IMR-90 (cell line): ENCODE data around the gene DRC7. TPM values are rescaled to one million over a fixed set of nuclear protein-coding genes. Genes with fewer than 3 reads are reported as not detected.

Experiments
- ATAC-seq: fragments of 200-7000 bp; cut with Tn5 transposase; 2 replicates; pipeline ENCODE4 v1.9.1; 2020; ENCODE audit warnings: low read depth, mild to moderate bottlenecking, moderate library complexity
- BruUV-seq: library from RNA; stranded (reverse); fragments of 400-500 nt; replicated peaks from 2 replicates; lab custom pipeline; 2021; lab: Mats Ljungman, UMichigan
- CTCF ChIA-PET: fragments of 300-600 bp; formaldehyde crosslinking; extraction: SDS; loops from one replicate; lab custom pipeline; 2021; ENCODE audit warnings: antibody characterized with exemption; lab: Yijun Ruan, JAX
- POLR2A ChIA-PET: fragments of 300-600 bp; sonication (Branson Sonifier 250); formaldehyde crosslinking; loops from one replicate; lab custom pipeline; 2022; ENCODE audit warnings: antibody characterized with exemption; ENCODE audit not compliant: unreplicated experiment; lab: Charles Lee
- DNase-seq: peaks from one replicate; pipeline ENCODE4 v3.0.0; 2013
- H2AFZ ChIP-seq: replicated peaks from 2 replicates; pipeline ENCODE3; 2013; ENCODE audit warnings: low read length, mild to moderate bottlenecking; ENCODE audit not compliant: poor library complexity
- H2AK5ac ChIP-seq: 2 replicates; pipeline ENCODE4 v1.6.1; 2013; ENCODE audit warnings: low read depth, low read length, inconsistent platforms
- H2AK9ac ChIP-seq: replicated peaks from 2 replicates; pipeline ENCODE3; 2013; ENCODE audit warnings: mild to moderate bottlenecking, low read depth, low read length, moderate library complexity; ENCODE audit not compliant: poor library complexity
- H2BK120ac ChIP-seq: 2 replicates; pipeline ENCODE4 v1.6.1; 2013; ENCODE audit warnings: low read depth, low read length, inconsistent platforms
- H2BK15ac ChIP-seq: 3 replicates; pipeline ENCODE4 v1.6.1; 2013; ENCODE audit warnings: low read depth, low read length, inconsistent platforms
- H2BK20ac ChIP-seq: 2 replicates; pipeline ENCODE4 v1.6.1; 2013; ENCODE audit warnings: low read depth, mild to moderate bottlenecking, inconsistent platforms, low read length, moderate library complexity
- H2BK5ac ChIP-seq: 2 replicates; pipeline ENCODE4 v1.6.1; 2013; ENCODE audit warnings: mild to moderate bottlenecking, low read depth, low read length, inconsistent platforms; ENCODE audit not compliant: poor library complexity, severe bottlenecking
- H3K14ac ChIP-seq: replicated peaks from 2 replicates; pipeline ENCODE4 v1.6.1; 2013; ENCODE audit warnings: low read depth, low read length, inconsistent platforms
- H3K18ac ChIP-seq: 2 replicates; pipeline ENCODE4 v1.6.1; 2013; ENCODE audit warnings: low read depth, low read length, control low read depth
- H3K23ac ChIP-seq: 2 replicates; pipeline ENCODE4 v1.6.1; 2013; ENCODE audit warnings: low read depth, low read length, inconsistent platforms
- H3K27ac ChIP-seq: 2 replicates; pipeline ENCODE4 v1.5.1; 2013; ENCODE audit warnings: mild to moderate bottlenecking, control low read depth, low read length; ENCODE audit not compliant: insufficient read depth
- H3K27me3 ChIP-seq: 2 replicates; pipeline ENCODE4 v1.6.1; 2013; ENCODE audit warnings: low read length; ENCODE audit not compliant: control insufficient read depth, insufficient read depth
- H3K36me3 ChIP-seq: 2 replicates; pipeline ENCODE4 v1.6.1; 2013; ENCODE audit warnings: low read length, mixed read lengths; ENCODE audit not compliant: control insufficient read depth, insufficient read depth
- H3K4ac ChIP-seq: 2 replicates; pipeline ENCODE4 v1.6.1; 2013; ENCODE audit warnings: low read depth, low read length, inconsistent platforms
- H3K4me1 ChIP-seq: 2 replicates; pipeline ENCODE4 v1.6.1; 2013; ENCODE audit warnings: low read length, mixed read lengths; ENCODE audit not compliant: control insufficient read depth, insufficient read depth
- H3K4me2 ChIP-seq: 2 replicates; pipeline ENCODE4 v1.6.1; 2013; ENCODE audit warnings: low read depth, mild to moderate bottlenecking, control low read depth, low read length, moderate library complexity
- H3K4me3 ChIP-seq: 2 replicates; pipeline ENCODE4 v1.5.1; 2013; ENCODE audit warnings: low read depth, mild to moderate bottlenecking, control low read depth, low read length, moderate library complexity; ENCODE audit not compliant: insufficient read depth
- H3K56ac ChIP-seq: 2 replicates; pipeline ENCODE4 v1.6.1; 2013; ENCODE audit warnings: low read length, inconsistent platforms; ENCODE audit not compliant: insufficient read depth; ENCODE audit errors: extremely low read depth
- H3K79me1 ChIP-seq, 2 experiments: 2 replicates each; pipeline ENCODE4 v1.6.1; 2013; ENCODE audit warnings: low read length in 2 of 2, inconsistent platforms in 1 of 2, low read depth in 1 of 2
- H3K9ac ChIP-seq: 2 replicates; pipeline ENCODE4 v1.6.1; 2013; ENCODE audit warnings: low read depth, low read length, control low read depth
- H3K9me1 ChIP-seq: 2 replicates; pipeline ENCODE4 v1.6.1; 2013; ENCODE audit warnings: low read length, inconsistent platforms; ENCODE audit not compliant: insufficient read depth
- H3K9me3 ChIP-seq: 2 replicates; pipeline ENCODE4 v1.6.1; 2013; ENCODE audit warnings: low read length; ENCODE audit not compliant: control insufficient read depth, insufficient read depth
- H4K20me1 ChIP-seq: 2 replicates; pipeline ENCODE4 v1.6.1; 2013; ENCODE audit warnings: low read length, inconsistent platforms; ENCODE audit not compliant: insufficient read depth
- H4K5ac ChIP-seq: 2 replicates; pipeline ENCODE4 v1.6.1; 2013; ENCODE audit warnings: mild to moderate bottlenecking, low read depth, low read length, control low read depth
- H4K8ac ChIP-seq, 2 experiments: 2 replicates each; pipeline ENCODE4 v1.6.1; 2013; ENCODE audit warnings: low read depth in 2 of 2, low read length in 2 of 2, control low read depth in 1 of 2, inconsistent platforms in 1 of 2
- H4K91ac ChIP-seq: 2 replicates; pipeline ENCODE4 v1.6.1; 2013; ENCODE audit warnings: low read depth, low read length, inconsistent platforms; ENCODE audit not compliant: insufficient read depth
- CEBPB ChIP-seq: IDR thresholded peaks from 2 replicates; pipeline ENCODE4 v1.6.1; 2012; ENCODE audit warnings: low read depth, low read length, improper control_type of control experiment
- POLR2A ChIP-seq: IDR thresholded peaks from 2 replicates; pipeline ENCODE4 v1.6.1; 2012; ENCODE audit warnings: mild to moderate bottlenecking, low read depth, low read length
- SMC3 ChIP-seq: fragments of 150-350 bp; IDR thresholded peaks from 2 replicates; pipeline ENCODE4 v1.6.1; 2016; ENCODE audit warnings: low read depth, mild to moderate bottlenecking, antibody characterized with exemption, low read length, moderate library complexity
- WGBS, 2 experiments: methylation state at CpG; one replicate each; pipeline versions ENCODE4 v1.1.5 to v1.1.7; 2013; ENCODE audit warnings: missing lambda C conversion rate in 2 of 2; ENCODE audit not compliant: insufficient read length in 1 of 2; ENCODE audit errors: extremely low coverage in 2 of 2; 5-methylcytosine and 5-hydroxymethylcytosine counted together
- dilution Hi-C: fragments of 300-500 bp; cut with HindIII; formaldehyde crosslinking; loops from one replicate; pipeline ENCODE4 v1.14.3; 2018; ENCODE audit warnings: low sequenced_read_pairs; ENCODE audit not compliant: unreplicated experiment
- in situ Hi-C: fragments of 300-500 bp; cut with MboI; formaldehyde crosslinking; loops from 3 replicates; pipeline ENCODE4 v1.14.3; 2019; ENCODE audit warnings: low sequenced_read_pairs, inconsistent platforms, mixed read lengths
- intact Hi-C: fragments of 100-400 bp; cut with micrococcal nuclease; formaldehyde crosslinking; loops from 2 replicates; pipeline ENCODE4 v1.10.0; 2022
- polyA plus RNA-seq, 3 experiments: library from polyadenylated mRNA; depleted of rRNA; stranded (reverse); fragments of >200 nt; gene quantifications; 2 replicates each; pipeline ENCODE4 v1.2.3, GENCODE V29; 2012; ENCODE audit warnings: low replicate concordance in 1 of 3
- total RNA-seq: library from RNA; depleted of rRNA; stranded (reverse); fragments of >200 nt; gene quantifications from 2 replicates; pipeline ENCODE4 v1.2.3, GENCODE V29; 2012

The DRC7 gene
- total and polyA plus RNA-seq, 2 of the 4 experiments (the other 2 are of a cell fraction), result not detected

GRCh38 chr16:57656342-57656955, 38.2 kb upstream of the DRC7 start:
- CTCF ChIA-PET, result interaction anchor here (1.1 kb wide), 1 partner anchor 65 kb away, joined by 5 read pairs; no protein-coding TSS in a partner anchor
- H4K5ac ChIP-seq, result no peak overlapping the region
- H3K4me1 ChIP-seq, result no peaks in the 10 kb centered on the region
- H3K4me2 ChIP-seq, result no peak overlapping the region
- no peak overlapping the region for H4K8ac ChIP-seq
- H4K20me1 ChIP-seq, result no peaks in the 10 kb centered on the region
- no peaks in the 10 kb centered on the region for H3K79me1 ChIP-seq
- no peak overlapping the region for H3K9ac ChIP-seq
- H3K18ac ChIP-seq, result no peak overlapping the region
- H2BK120ac ChIP-seq, result no peak overlapping the region
- TF ChIP-seq SMC3 (no peak), CEBPB (no peak), POLR2A (no peak)
- no peak for DNase-seq
- no peak overlapping the region for H3K27ac ChIP-seq
- H3K14ac ChIP-seq, result no peak overlapping the region
- no peak overlapping the region for H2AK5ac ChIP-seq
- H3K9me3 ChIP-seq, result no peaks in the 10 kb centered on the region
- H2BK5ac ChIP-seq, result no peak overlapping the region
- H2BK20ac ChIP-seq, result no peak overlapping the region
- H2BK15ac ChIP-seq, result no peak overlapping the region
- 70% methylated on average over 4 of the region's 11 CpGs; no CpG with 5 or more reads in 1 of the 2 experiments for WGBS, 2 experiments
- H3K56ac ChIP-seq, result no peak overlapping the region
- intact Hi-C loops (no loop called here), in situ Hi-C loops (no loop called here), dilution Hi-C loops (no loop called here)
- ATAC-seq, result no peak
- no peak overlapping the region for H3K23ac ChIP-seq
- H2AFZ ChIP-seq, result no peak overlapping the region
- POLR2A ChIA-PET, result no interaction called here
- no peak overlapping the region for H3K4me3 ChIP-seq
- no peak overlapping the region for H4K91ac ChIP-seq
- no TSS peak for BruUV-seq
- no peak overlapping the region for H2AK9ac ChIP-seq
- H3K27me3 ChIP-seq, result no peaks in the 10 kb centered on the region; the same call in 1 of the 2 replicates
- H3K9me1 ChIP-seq, result no peaks in the 10 kb centered on the region; the same call in 1 of the 2 replicates
- no peak overlapping the region for H3K4ac ChIP-seq
- H3K36me3 ChIP-seq, result no peaks in the 10 kb centered on the region
